LNCAP (cell line): ENCODE data around the gene XXYLT1.

Source experiments
- CTCF ChIP-seq: fragments of 450-650 bp; IDR thresholded peaks from 2 replicates; pipeline ENCODE4 v1.5.1; 2017; ENCODE audit warnings: mild to moderate bottlenecking

The XXYLT1 gene

GRCh38 chr3:195066441-195066841 lies 204.5 kb downstream of the XXYLT1 start:
- no peak for TF ChIP-seq CTCF

GRCh38 chr3:195065864-195066185 lies 205.1 kb downstream of the XXYLT1 start:
- no peak for TF ChIP-seq CTCF

GRCh38 chr3:195065142-195065863 lies 205.7 kb downstream of the XXYLT1 start:
- no peak for TF ChIP-seq CTCF

- no peak for TF ChIP-seq CTCF
Observed at GRCh38 chr3:195064300-195064931, 206.5 kb downstream of the XXYLT1 start.

GRCh38 chr3:195063581-195064193 lies 207.3 kb downstream of the XXYLT1 start:
- no peak; the same call in 1 of the 2 replicates for TF ChIP-seq CTCF

GRCh38 chr3:195062866-195063540 lies 208.0 kb downstream of the XXYLT1 start:
- no peak for TF ChIP-seq CTCF

- no peak for TF ChIP-seq CTCF
Observed at GRCh38 chr3:195061756-195062655, 209.0 kb downstream of the XXYLT1 start.
